ENCODE data around the gene IL17RD. TPM values are rescaled to one million over a fixed set of nuclear protein-coding genes. Genes with fewer than 3 reads are reported as not detected.

IL17RD gene
- total RNA-seq, 2 experiments from 2014 or later: not detected

- POLR2A ChIA-PET: no interaction called here
- Histone ChIP-seq H3K36me3 (ENCODE audit: insufficient read depth, low read length) (no peaks in the 10 kb centered on the region), H3K27me3 (ENCODE audit: control insufficient read depth in 1 of 2, insufficient read depth in 2 of 2, low read length in 2 of 2) (peaks cover 35 to 48% of the 10 kb centered on the region in 2 experiments), H3K4me1 (ENCODE audit: insufficient read depth, low read length) (peaks cover 17% of the 10 kb centered on the region), H3K9me3 (ENCODE audit: control insufficient read depth in 1 of 2, insufficient read depth in 1 of 2, low read length in 2 of 2) (peaks cover 0 to 12% of the 10 kb centered on the region in 2 experiments), H3K4me3 (ENCODE audit: low read length) (no peak overlapping the region), H3K27ac (ENCODE audit: low read depth in 1 of 2, low read length in 2 of 2) (no peak overlapping the region)
- CTCF ChIA-PET: interaction anchor here (1.4 kb wide), 1 partner anchor 19 kb away, joined by 4 read pairs; no protein-coding TSS in a partner anchor
- ATAC-seq (ENCODE audit: poor library complexity): no peak
- no peaks in the 10 kb centered on the region for H3K9me3 Mint-ChIP-seq
- peaks cover 7% of the 10 kb centered on the region for H3K4me1 Mint-ChIP-seq (ENCODE audit: low read depth)
- DNase-seq: no peak
- H3K4me3 Mint-ChIP-seq: no peak overlapping the region
- H3K27me3 Mint-ChIP-seq: peaks cover 51% of the 10 kb centered on the region
- H3K27ac Mint-ChIP-seq: no peak overlapping the region
- H3K36me3 Mint-ChIP-seq (ENCODE audit: low read depth): no peaks in the 10 kb centered on the region
- intact Hi-C loops (cut with DNase I, micrococcal nuclease): no loop called here
- TF ChIP-seq CTCF (IDR thresholded peaks at IDR 0.05): no peak
Measured at GRCh38 chr3:57081173-57081572, 84.0 kb downstream of the IL17RD start.

- no peak overlapping the region for H3K27ac Mint-ChIP-seq
- no peaks in the 10 kb centered on the region for H3K36me3 Mint-ChIP-seq (ENCODE audit: low read depth)
- Histone ChIP-seq H3K36me3 (ENCODE audit: insufficient read depth, low read length) (no peaks in the 10 kb centered on the region), H3K4me1 (ENCODE audit: insufficient read depth, low read length) (peaks cover 17% of the 10 kb centered on the region), H3K27me3 (ENCODE audit: control insufficient read depth in 1 of 2, insufficient read depth in 2 of 2, low read length in 2 of 2) (peaks cover 42 to 55% of the 10 kb centered on the region in 2 experiments), H3K27ac (ENCODE audit: low read depth in 1 of 2, low read length in 2 of 2) (no peak overlapping the region), H3K4me3 (ENCODE audit: low read length) (no peak overlapping the region), H3K9me3 (ENCODE audit: control insufficient read depth in 1 of 2, insufficient read depth in 1 of 2, low read length in 2 of 2) (peaks cover 0 to 12% of the 10 kb centered on the region in 2 experiments)
- peaks cover 60% of the 10 kb centered on the region for H3K27me3 Mint-ChIP-seq
- no peaks in the 10 kb centered on the region for H3K9me3 Mint-ChIP-seq
- no peak for ATAC-seq (ENCODE audit: poor library complexity)
- CTCF ChIA-PET: interaction anchor here (1.4 kb wide), 1 partner anchor 20 kb away, joined by 4 read pairs; no protein-coding TSS in a partner anchor
- peaks cover 7% of the 10 kb centered on the region for H3K4me1 Mint-ChIP-seq (ENCODE audit: low read depth)
- DNase-seq: no peak
- H3K4me3 Mint-ChIP-seq: peak overlapping the region; percentile 84
- intact Hi-C loops (cut with DNase I, micrococcal nuclease): no loop called here
- POLR2A ChIA-PET: no interaction called here
- TF ChIP-seq CTCF (IDR thresholded peaks at IDR 0.05): no peak
Measured at GRCh38 chr3:57080171-57080570, 85.0 kb downstream of the IL17RD start.

GRCh38 chr3:57079474-57079831 lies 85.7 kb downstream of the IL17RD start:
- Mint-ChIP-seq H3K4me1 (ENCODE audit: low read depth) (peaks cover 7% of the 10 kb centered on the region), H3K27me3 (peaks cover 67% of the 10 kb centered on the region), H3K4me3 (peak overlapping the region; percentile 84), H3K36me3 (ENCODE audit: low read depth) (no peaks in the 10 kb centered on the region), H3K9me3 (no peaks in the 10 kb centered on the region), H3K27ac (no peak overlapping the region)
- ATAC-seq (ENCODE audit: poor library complexity) (no peak), DNase-seq (no peak)
- H3K27ac ChIP-seq (ENCODE audit: low read depth in 1 of 2, low read length in 2 of 2): no peak overlapping the region
- ChIA-PET POLR2A (no interaction called here), CTCF (no interaction called here)
- peaks cover 0 to 12% of the 10 kb centered on the region in 2 experiments for H3K9me3 ChIP-seq (ENCODE audit: control insufficient read depth in 1 of 2, insufficient read depth in 1 of 2, low read length in 2 of 2)
- peaks cover 47 to 62% of the 10 kb centered on the region in 2 experiments for H3K27me3 ChIP-seq (ENCODE audit: control insufficient read depth in 1 of 2, insufficient read depth in 2 of 2, low read length in 2 of 2)
- H3K4me3 ChIP-seq (ENCODE audit: low read length): peak overlapping the region; percentile 52
- peaks cover 17% of the 10 kb centered on the region for H3K4me1 ChIP-seq (ENCODE audit: insufficient read depth, low read length)
- no peaks in the 10 kb centered on the region for H3K36me3 ChIP-seq (ENCODE audit: insufficient read depth, low read length)
- intact Hi-C loops (cut with DNase I, micrococcal nuclease): no loop called here
- TF ChIP-seq CTCF (IDR thresholded peaks at IDR 0.05): no peak

Measured in CD4-positive, alpha-beta T cell (primary cell).